Thoracic aorta (tissue), 2 donors: Measurements from ENCODE around the gene SIX4. TPM values are rescaled to one million over a fixed set of nuclear protein-coding genes. Genes with fewer than 3 reads are reported as not detected.
"Not testable (repeated sequence)": the region's sequence is repeated elsewhere in the genome, so short reads cannot be mapped to it uniquely, and the experiment has no call there.

Experiments used
- ATAC-seq: fragments of 150-250 bp; one replicate; pipeline ENCODE4 v1.8.0; 2017; ENCODE audit warnings: low read depth; ENCODE audit not compliant: insufficient number of reproducible peaks, low FRiP score
- DNase-seq: peaks from one replicate; pipeline ENCODE4 v3.0.0-alpha.2; 2020; ENCODE audit warnings: low spot score
- H3K27ac ChIP-seq, 2 donors: fragments of 200-600 bp; sonication (generic); 1 replicate in 1 of 2; 2 replicates in 1 of 2; pipeline ENCODE4 v1.5.1; 2016; ENCODE audit warnings: mild to moderate bottlenecking in 2 of 2, moderate library complexity in 2 of 2
- H3K27me3 ChIP-seq: fragments of 200-600 bp; sonication (generic); replicated peaks from 2 replicates; pipeline ENCODE4 v1.6.0; 2016; ENCODE audit warnings: mild to moderate bottlenecking; ENCODE audit not compliant: insufficient read depth
- H3K36me3 ChIP-seq: fragments of 200-600 bp; sonication (generic); one replicate; pipeline ENCODE4 v1.5.1; 2016
- H3K4me1 ChIP-seq, 2 donors: fragments of 200-600 bp; sonication (generic); 1 replicate in 1 of 2; 2 replicates in 1 of 2; pipeline versions ENCODE4 v1.5.1 to v1.6.0; 2016; ENCODE audit warnings: low read depth in 2 of 2, mild to moderate bottlenecking in 1 of 2; ENCODE audit not compliant: control insufficient read depth in 1 of 2
- H3K4me3 ChIP-seq: fragments of 200-600 bp; sonication (generic); 2 replicates; pipeline ENCODE4 v1.5.1; 2016; ENCODE audit warnings: mild to moderate bottlenecking
- H3K9me3 ChIP-seq: fragments of 200-600 bp; sonication (generic); 2 replicates; pipeline ENCODE4 v1.5.1; 2016
- total RNA-seq, 2 donors: library from RNA; depleted of rRNA; stranded (reverse); fragments of >200 nt; gene quantifications; one replicate each; pipeline versions ENCODE4 v1.1.0 to v1.2.3, GENCODE V29; 2016
- TF ChIP-seq, protein P1 (sequence below): fragments of 200-600 bp; sonication (generic); IDR thresholded peaks from one replicate; pipeline ENCODE4 v1.5.1; 2019; ENCODE audit warnings: antibody characterized with exemption

SIX4 gene
- total RNA-seq, 2 donors from 2014 or later: 6.4 to 14.0 TPM

DNA sequence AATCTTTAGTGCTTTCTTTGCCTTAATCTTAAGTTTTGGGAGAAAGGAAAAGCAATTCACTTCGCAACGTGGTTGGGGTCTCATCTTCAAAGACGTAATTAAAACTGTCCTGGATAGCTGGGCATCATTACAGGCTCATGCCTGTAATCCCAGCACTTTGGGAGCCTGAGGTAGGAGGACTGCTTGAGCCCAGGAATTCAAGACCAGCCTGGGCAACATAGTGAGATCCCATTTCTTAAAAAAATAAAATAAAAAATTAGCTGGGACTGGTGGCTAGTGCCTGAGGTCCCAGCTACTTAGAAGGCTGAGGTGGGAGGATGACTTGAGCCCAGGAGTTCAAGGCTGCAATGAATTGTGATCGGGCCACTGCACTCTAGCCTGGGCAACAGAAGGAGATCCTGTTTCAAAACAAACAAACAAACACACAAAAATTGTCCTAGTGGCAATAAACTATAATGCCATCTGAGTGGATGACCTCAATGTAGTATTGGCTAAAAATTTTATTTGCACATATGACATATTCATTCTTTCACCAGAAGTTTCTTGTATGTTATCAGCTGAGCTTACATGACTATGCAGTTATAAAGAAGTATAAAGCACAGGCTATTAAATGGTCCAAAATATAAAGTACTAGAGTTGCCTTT, 8.8 kb upstream of the SIX4 start:
- Histone ChIP-seq H3K27ac (no peak overlapping the region), H3K4me3 (no peak overlapping the region), H3K4me1 (peaks cover 10 to 16% of the 10 kb centered on the region in 2 donors), H3K36me3 (no peaks in the 10 kb centered on the region), H3K9me3 (no peaks in the 10 kb centered on the region), H3K27me3 (no peaks in the 10 kb centered on the region)
- TF ChIP-seq, protein P1, sequence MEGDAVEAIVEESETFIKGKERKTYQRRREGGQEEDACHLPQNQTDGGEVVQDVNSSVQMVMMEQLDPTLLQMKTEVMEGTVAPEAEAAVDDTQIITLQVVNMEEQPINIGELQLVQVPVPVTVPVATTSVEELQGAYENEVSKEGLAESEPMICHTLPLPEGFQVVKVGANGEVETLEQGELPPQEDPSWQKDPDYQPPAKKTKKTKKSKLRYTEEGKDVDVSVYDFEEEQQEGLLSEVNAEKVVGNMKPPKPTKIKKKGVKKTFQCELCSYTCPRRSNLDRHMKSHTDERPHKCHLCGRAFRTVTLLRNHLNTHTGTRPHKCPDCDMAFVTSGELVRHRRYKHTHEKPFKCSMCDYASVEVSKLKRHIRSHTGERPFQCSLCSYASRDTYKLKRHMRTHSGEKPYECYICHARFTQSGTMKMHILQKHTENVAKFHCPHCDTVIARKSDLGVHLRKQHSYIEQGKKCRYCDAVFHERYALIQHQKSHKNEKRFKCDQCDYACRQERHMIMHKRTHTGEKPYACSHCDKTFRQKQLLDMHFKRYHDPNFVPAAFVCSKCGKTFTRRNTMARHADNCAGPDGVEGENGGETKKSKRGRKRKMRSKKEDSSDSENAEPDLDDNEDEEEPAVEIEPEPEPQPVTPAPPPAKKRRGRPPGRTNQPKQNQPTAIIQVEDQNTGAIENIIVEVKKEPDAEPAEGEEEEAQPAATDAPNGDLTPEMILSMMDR: no peak
- no peak for ATAC-seq
- DNase-seq: no peak

DNA sequence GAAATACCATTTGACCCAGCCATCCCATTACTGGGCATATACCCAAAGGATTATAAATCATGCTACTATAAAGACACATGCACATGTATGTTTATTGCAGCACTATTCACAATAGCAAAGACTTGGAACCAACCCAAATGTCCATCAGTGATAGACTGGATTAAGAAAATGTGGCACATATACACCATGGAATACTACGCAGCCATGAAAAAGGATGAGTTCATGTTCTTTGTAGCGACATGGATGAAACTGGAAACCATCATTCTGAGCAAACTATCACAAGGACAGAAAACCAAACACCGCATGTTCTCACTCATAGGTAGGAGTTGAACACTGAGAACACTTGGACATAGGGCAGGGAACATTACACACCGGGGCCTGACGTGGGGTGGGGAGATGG, 7.1 kb upstream of the SIX4 start:
- not testable (repeated sequence) for H3K4me3 ChIP-seq, H3K27me3 ChIP-seq, H3K27ac ChIP-seq, H3K9me3 ChIP-seq, H3K36me3 ChIP-seq, ATAC-seq, DNase-seq
- peaks cover 7 to 15% of the 10 kb centered on the region in 2 donors for H3K4me1 ChIP-seq

DNA sequence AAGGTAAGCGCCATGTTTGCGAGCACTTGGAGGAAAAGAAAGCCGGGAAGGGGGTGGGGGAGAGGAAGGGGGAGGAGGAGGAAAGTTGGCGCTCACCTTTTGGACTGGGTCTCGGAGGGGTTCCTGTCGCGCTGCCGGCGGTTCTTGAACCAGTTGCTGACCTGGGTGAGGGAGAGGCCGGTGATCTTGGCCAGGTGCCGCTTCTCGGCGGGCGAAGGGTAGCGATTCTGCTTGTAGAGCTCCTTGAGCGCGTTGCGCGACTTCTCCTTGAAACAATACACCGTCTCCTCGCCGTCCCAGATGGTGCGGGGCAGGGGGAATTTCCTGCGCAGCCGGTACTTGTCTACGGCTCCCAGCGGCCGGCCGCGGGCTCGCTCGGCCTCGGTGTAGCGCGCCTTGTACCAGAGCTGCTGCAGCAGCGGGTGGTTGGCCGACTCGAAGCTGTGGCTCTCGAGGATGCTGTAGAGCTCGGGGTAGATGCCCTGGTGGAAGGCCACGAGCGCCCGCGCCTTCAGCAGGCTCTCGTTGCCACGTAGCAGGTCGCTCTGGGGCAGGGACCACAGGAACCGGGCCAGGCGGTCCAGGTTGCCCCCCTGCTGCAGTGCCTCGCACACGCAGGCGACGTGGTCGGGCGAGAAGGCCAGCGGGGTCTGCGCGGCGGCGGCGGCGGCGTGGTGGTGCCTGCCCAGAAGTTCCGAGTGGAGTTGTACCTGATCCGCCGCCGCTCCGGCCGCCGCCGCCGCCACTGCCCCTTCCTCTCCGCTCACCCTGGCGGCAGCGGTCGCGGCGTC, 840 bp downstream of the SIX4 start:
- H3K27ac ChIP-seq: peak overlapping the region; percentile 67 to 74
- H3K9me3 ChIP-seq: no peaks in the 10 kb centered on the region
- TF ChIP-seq, protein P1: no peak
- DNase-seq (no peak), ATAC-seq (no peak)
- H3K4me1 ChIP-seq: peaks cover 0 to 20% of the 10 kb centered on the region in 2 donors
- H3K27me3 ChIP-seq: no peaks in the 10 kb centered on the region
- peak overlapping the region; percentile 92 for H3K4me3 ChIP-seq
- H3K36me3 ChIP-seq: no peaks in the 10 kb centered on the region

DNA sequence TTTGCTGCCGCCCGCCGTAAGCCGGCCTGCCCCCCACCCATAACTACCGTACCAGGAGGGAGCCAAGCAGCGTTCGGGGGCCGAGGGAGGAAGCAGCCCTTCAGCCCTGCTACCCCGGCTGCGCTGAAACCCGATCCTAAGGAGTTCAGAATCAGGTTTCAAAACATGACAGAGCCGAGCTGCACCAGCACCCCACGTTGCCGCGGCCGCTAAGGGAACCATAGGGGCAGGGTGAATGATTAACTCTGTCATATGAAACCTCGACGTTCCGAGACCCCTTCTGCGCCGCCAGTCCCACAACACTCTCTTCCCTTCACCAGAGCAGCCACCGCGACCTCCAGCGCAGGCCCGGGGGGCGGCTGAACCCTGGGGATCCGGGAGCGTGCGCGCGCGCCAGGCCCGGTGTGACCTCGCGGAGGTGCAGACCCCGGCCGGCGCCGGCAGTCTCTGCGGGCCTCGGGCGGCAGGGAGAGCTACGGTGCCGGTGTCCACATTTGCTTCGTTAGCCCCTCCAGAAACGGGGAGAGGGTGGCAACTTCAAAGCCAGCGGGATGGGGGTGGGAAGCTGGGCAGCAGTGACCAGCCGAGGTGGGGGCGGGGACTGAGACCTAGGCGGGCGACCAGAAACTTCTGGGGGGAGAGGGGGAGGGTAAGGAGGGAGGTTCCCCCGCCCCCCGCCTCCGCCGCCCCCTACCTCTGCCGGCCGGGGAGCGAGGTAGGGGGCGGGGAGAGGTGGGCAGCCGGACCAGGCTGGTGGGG, 1.6 kb downstream of the SIX4 start:
- H3K36me3 ChIP-seq: no peaks in the 10 kb centered on the region
- peaks cover 0 to 20% of the 10 kb centered on the region in 2 donors for H3K4me1 ChIP-seq
- H3K4me3 ChIP-seq: peak overlapping the region; percentile 92
- no peak for ATAC-seq
- TF ChIP-seq, protein P1: no peak
- H3K9me3 ChIP-seq: no peaks in the 10 kb centered on the region
- DNase-seq: no peak
- H3K27ac ChIP-seq: peak overlapping the region in 1 of 2 donors; percentile 74
- H3K27me3 ChIP-seq: no peaks in the 10 kb centered on the region

DNA sequence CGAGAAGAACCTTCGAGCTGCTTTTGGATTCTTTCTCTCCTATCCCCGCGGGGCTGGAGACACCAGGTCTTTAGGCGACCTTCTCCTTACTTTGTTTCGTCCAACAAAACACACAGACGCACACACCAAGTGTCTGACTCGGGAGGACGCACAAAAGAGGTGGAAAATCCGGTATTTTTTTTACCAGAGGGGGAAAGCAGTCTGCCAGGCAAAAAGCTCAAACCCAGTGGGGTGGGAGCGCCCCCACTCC, 2.1 kb downstream of the SIX4 start:
- H3K27me3 ChIP-seq: no peaks in the 10 kb centered on the region
- no peak for DNase-seq
- no peaks in the 10 kb centered on the region for H3K36me3 ChIP-seq
- no peaks in the 10 kb centered on the region for H3K9me3 ChIP-seq
- ATAC-seq: no peak
- TF ChIP-seq, protein P1: no peak
- no peak overlapping the region for H3K27ac ChIP-seq
- peak overlapping the region; percentile 92 for H3K4me3 ChIP-seq
- H3K4me1 ChIP-seq: peaks cover 0 to 20% of the 10 kb centered on the region in 2 donors
